ENCODE data around the gene XRCC1.
A peak's percentile ranks its signal among the peaks of the same experiment; 100 is the strongest.
"Not testable (repeated sequence)": the region's sequence is repeated elsewhere in the genome, so short reads cannot be mapped to it uniquely, and the experiment has no call there.

The XRCC1 gene

GRCh38 chr19:43519436-43520088 lies 55.8 kb downstream of the XRCC1 start:
- peak; percentile 71 for DNase-seq (ENCODE audit: low spot score)

- DNase-seq (ENCODE audit: low spot score): no peak
Measured at GRCh38 chr19:43518051-43518450, 57.3 kb downstream of the XRCC1 start.

GRCh38 chr19:43512399-43512798 lies 62.9 kb downstream of the XRCC1 start:
- DNase-seq (ENCODE audit: low spot score): not testable (repeated sequence)

GRCh38 chr19:43511324-43511723 lies 64.0 kb downstream of the XRCC1 start:
- no peak for DNase-seq (ENCODE audit: low spot score)

DNA sequence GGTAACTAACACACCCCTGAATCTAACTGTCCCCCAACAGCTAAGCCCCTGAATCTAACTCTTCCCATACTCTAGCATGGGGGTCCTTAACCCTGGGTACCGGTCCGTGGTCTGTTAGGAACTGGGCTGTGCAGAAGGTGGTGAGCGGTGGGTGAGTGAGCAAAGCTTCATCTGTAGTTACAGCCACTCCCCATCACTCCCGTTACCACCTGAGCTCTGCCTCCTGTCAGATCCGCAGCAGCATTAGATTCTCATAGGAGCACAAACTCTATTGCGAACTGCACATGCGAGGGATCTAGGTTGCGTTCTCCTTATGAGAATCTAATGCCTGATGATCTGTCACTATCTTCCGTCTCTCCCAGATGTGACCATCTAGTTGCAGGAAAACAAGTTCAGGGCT lies 64.6 kb downstream of the XRCC1 start:
- DNase-seq (ENCODE audit: low spot score): no peak

DNA sequence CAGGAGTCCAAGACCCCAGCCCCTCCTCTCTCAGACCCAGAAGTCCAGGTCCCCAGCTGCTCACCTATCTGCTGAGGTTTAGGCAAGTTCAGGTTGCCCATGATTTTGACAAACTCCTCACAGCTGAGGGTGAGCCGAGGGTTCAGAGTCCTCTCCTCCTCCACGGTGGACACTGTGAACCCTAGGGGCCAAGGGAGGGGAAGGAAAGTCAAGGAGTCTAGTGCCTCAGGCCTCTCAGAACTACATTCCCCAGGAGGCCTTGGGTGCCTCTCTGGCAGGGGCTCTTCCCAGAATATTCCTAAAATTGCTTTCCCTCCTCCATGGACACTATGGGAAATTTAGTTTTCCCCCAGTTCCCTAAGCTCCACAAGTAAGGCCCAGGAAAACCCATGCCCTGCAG lies 67.4 kb downstream of the XRCC1 start:
- DNase-seq (ENCODE audit: low spot score): no peak

DNA sequence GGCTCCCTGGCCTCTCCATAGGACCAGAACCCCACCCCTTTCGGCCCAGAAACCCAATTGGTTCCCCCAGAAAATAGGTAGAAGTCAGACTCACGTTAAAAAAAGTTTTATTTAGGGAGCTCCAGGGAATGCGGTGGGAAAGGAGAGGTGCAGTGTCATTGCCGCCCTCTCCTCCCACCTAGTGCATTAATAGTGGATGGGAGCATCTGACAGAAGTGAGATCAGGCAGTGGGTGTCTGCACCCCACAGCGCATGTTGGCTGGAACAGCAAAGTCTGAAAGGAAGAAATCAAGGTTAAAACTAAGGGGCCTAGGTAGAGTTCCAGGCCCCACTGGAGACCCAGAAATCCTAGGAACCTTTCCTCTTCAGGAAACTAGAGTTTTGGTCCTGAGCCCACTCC lies 68.7 kb downstream of the XRCC1 start:
- DNase-seq (ENCODE audit: low spot score): no peak

- DNase-seq (ENCODE audit: low spot score): no peak
Measured at GRCh38 chr19:43505941-43506340, 69.4 kb downstream of the XRCC1 start.

DNA sequence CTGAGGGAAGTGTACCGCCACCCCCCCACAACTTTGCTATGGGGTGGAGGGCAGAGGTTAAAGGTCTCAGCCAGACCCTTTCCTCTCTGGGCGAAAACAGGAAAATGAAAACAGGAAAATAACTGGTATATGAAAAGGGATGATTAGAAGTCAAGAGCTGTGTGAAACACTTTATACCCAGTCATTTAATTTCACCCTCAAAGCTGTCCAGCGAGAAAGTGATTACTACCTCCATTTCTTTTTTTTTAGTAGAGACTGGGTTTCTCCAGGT lies 70.2 kb downstream of the XRCC1 start:
- DNase-seq (ENCODE audit: low spot score): no peak

GRCh38 chr19:43504426-43505185 lies 70.7 kb downstream of the XRCC1 start, which contains the start of gene PHLDB3:
TSS of gene PHLDB3 (minus strand) at chr19:43504746. CDS start at chr19:43504118, 628 bp downstream.
- DNase-seq (ENCODE audit: low spot score): peak; percentile 32

GRCh38 chr19:43503501-43504425 lies 71.6 kb downstream of the XRCC1 start:
- peak; percentile 99 for DNase-seq (ENCODE audit: low spot score)

GRCh38 chr19:43502419-43502976 lies 72.8 kb downstream of the XRCC1 start:
- no peak for DNase-seq (ENCODE audit: low spot score)

- DNase-seq (ENCODE audit: low spot score): no peak
Measured at GRCh38 chr19:43501661-43502418, 73.5 kb downstream of the XRCC1 start.

GRCh38 chr19:43499042-43499441 lies 76.3 kb downstream of the XRCC1 start:
- no peak for DNase-seq (ENCODE audit: low spot score)

- DNase-seq (ENCODE audit: low spot score): no peak
Measured at GRCh38 chr19:43498233-43498842, 77.0 kb downstream of the XRCC1 start.

DNA sequence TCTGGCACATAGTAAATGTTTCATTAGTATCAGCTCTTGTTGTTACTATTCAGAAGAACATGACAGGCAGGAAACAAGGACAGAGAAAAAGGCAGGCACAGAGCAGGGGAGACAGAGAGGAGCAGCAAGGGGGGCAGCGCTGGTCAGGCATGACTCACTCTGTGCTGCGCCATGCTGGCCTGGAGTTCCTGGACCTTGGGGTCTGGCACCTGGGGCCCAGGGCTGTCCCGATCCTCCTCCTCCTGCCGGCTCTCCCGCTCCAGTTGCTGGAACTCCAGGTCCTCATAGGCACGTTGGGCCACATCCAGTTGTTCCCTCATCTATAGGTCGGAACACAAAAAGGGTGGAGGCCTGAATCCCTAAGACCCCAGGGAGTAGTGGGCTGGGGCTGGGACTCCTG lies 78.4 kb downstream of the XRCC1 start:
- no peak for DNase-seq (ENCODE audit: low spot score)

DNA sequence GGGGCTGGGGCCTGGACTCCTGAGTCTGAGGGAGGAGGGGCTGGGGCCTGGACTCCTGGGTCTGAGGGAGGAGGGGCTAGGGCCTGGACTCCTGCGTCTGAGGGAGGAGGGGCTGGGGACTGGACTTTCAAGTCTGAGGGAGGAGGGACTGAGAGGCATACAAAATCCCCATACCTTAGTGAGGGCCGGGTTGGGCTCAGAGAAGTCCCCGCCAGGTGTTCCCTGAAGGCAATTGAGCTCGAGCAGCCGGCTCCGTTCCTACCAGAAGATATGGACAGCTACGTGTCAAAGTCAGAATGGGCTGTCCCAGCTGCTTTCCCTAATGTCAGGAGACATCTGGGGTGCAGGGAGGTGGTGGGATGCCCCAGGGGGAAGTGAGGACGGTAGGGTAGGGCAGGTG lies 80.2 kb downstream of the XRCC1 start:
- DNase-seq (ENCODE audit: low spot score): no peak

All from germinal center (tissue), 1 donor.